T-cell (primary cell): Measurements from ENCODE around the gene CAPN14. TPM values are rescaled to one million over a fixed set of nuclear protein-coding genes. Genes with fewer than 3 reads are reported as not detected.

Source experiments
- total RNA-seq, 35 experiments: library from RNA in 6 of 35; stranded (reverse) in 6 of 35; fragments of 120-200 nt in 1 of 35; gene quantifications; one replicate each; pipeline versions ENCODE4 v1.2.1 to v1.2.4 and lab custom pipeline; 2013 to 2026

CAPN14 gene
- total RNA-seq, 5 donors from 2014 or later (not counting 1 experiment from before 2014, with no cell fraction given) = 0.15 to 0.76 (median 0.55) TPM

Other genes with a start within 250 kb of the CAPN14 start
- under 1 TPM in 2 of 5 donors, not detected in 3; 0.29 to 0.38 TPM for gene GALNT14, start 79.1 kb downstream of the CAPN14 start, total RNA-seq
- 1 to 10 TPM; 2.9 to 4.2 (median 4.0) TPM for gene EHD3, start 16.6 kb upstream of the CAPN14 start, total RNA-seq
- gene XDH, start 197.2 kb upstream of the CAPN14 start, total RNA-seq = under 1 TPM in 2 of 5 donors, not detected in 3; 0.06 to 0.12 TPM